ENCODE results near the gene TSHZ2.
"Not testable (repeated sequence)": the region's sequence is repeated elsewhere in the genome, so short reads cannot be mapped to it uniquely, and the experiment has no call there.

Gene TSHZ2

GRCh38 chr20:53296025-53296424, 323.9 kb downstream of the TSHZ2 start:
- DNase-seq: no peak

GRCh38 chr20:53296451-53297153, 324.4 kb downstream of the TSHZ2 start:
- DNase-seq: no peak

- DNase-seq: no peak
Measured at GRCh38 chr20:53297154-53297529, 325.0 kb downstream of the TSHZ2 start.

GRCh38 chr20:53298260-53298659, 326.1 kb downstream of the TSHZ2 start:
- no peak for DNase-seq

GRCh38 chr20:53298911-53299310, 326.8 kb downstream of the TSHZ2 start:
- no peak for DNase-seq

- no peak for DNase-seq
Measured at GRCh38 chr20:53299831-53300230, 327.7 kb downstream of the TSHZ2 start.

GRCh38 chr20:53301869-53302268, 329.7 kb downstream of the TSHZ2 start:
- no peak for DNase-seq

- no peak for DNase-seq
Measured at GRCh38 chr20:53302695-53303412, 330.7 kb downstream of the TSHZ2 start.

GRCh38 chr20:53303413-53303760, 331.2 kb downstream of the TSHZ2 start:
- DNase-seq: no peak

GRCh38 chr20:53304146-53304545, 332.0 kb downstream of the TSHZ2 start:
- DNase-seq: no peak

- DNase-seq: no peak
Measured at GRCh38 chr20:53306192-53306805, 334.1 kb downstream of the TSHZ2 start.

GRCh38 chr20:53307964-53308597, 335.9 kb downstream of the TSHZ2 start:
- no peak for DNase-seq

- DNase-seq: no peak
Measured at GRCh38 chr20:53309515-53309914, 337.4 kb downstream of the TSHZ2 start.

- no peak for DNase-seq
Measured at GRCh38 chr20:53312957-53313356, 340.8 kb downstream of the TSHZ2 start.

GRCh38 chr20:53316206-53316937, 344.2 kb downstream of the TSHZ2 start:
- DNase-seq: no peak

GRCh38 chr20:53319200-53319599, 347.0 kb downstream of the TSHZ2 start:
- DNase-seq: no peak

GRCh38 chr20:53319716-53320115, 347.6 kb downstream of the TSHZ2 start:
- DNase-seq: no peak

GRCh38 chr20:53320701-53321100, 348.5 kb downstream of the TSHZ2 start:
- no peak for DNase-seq

GRCh38 chr20:53321596-53321995, 349.4 kb downstream of the TSHZ2 start:
- no peak for DNase-seq

- no peak for DNase-seq
Measured at GRCh38 chr20:53322651-53323050, 350.5 kb downstream of the TSHZ2 start.

GRCh38 chr20:53323460-53323859, 351.3 kb downstream of the TSHZ2 start:
- not testable (repeated sequence) for DNase-seq

GRCh38 chr20:53324816-53325215, 352.7 kb downstream of the TSHZ2 start:
- DNase-seq: no peak

- DNase-seq: no peak
Measured at GRCh38 chr20:53328961-53329360, 356.8 kb downstream of the TSHZ2 start.

Data from DMS79 treated with DMSO at 0.1 percent for 48 hours (cell line).